Panc1 (cell line): ENCODE measurements around the gene WRAP53. TPM values are rescaled to one million over a fixed set of nuclear protein-coding genes. Genes with fewer than 3 reads are reported as not detected.

ENCODE experiments used
- ATAC-seq: fragments of 200-7000 bp; cut with Tn5 transposase; 2 replicates; pipeline ENCODE4 v1.9.1; 2020; ENCODE audit warnings: mild to moderate bottlenecking, moderate library complexity
- BruUV-seq: library from RNA; stranded (reverse); fragments of 400-500 nt; replicated peaks from 2 replicates; lab custom pipeline; 2021; lab: Mats Ljungman, UMichigan
- CTCF ChIA-PET: fragments of 300-600 bp; sonication (Branson Sonifier 250); formaldehyde crosslinking; loops from one replicate; lab custom pipeline; 2022; ENCODE audit warnings: antibody characterized with exemption; lab: Charles Lee
- POLR2A ChIA-PET: fragments of 300-600 bp; sonication (Branson Sonifier 250); formaldehyde crosslinking; loops from one replicate; lab custom pipeline; 2022; ENCODE audit warnings: antibody characterized with exemption; lab: Charles Lee
- DNase-seq: peaks from one replicate; pipeline ENCODE4 v3.0.0-alpha.2; 2010; ENCODE audit warnings: low read depth, low spot score
- H3K27ac ChIP-seq: 2 replicates; pipeline ENCODE4 v1.5.1; 2011; ENCODE audit warnings: mild to moderate bottlenecking, low read length, inconsistent platforms
- H3K27me3 ChIP-seq: fragments of 200-500 bp; sonication (Bioruptor generic); 2 replicates; pipeline ENCODE4 v1.6.0; 2014; ENCODE audit warnings: low read length, inconsistent platforms; ENCODE audit not compliant: control insufficient read depth, insufficient read depth
- H3K36me3 ChIP-seq: fragments of 200-500 bp; sonication (Bioruptor generic); 2 replicates; pipeline ENCODE4 v1.5.1; 2014; ENCODE audit warnings: inconsistent platforms, mild to moderate bottlenecking, low read length, moderate library complexity; ENCODE audit not compliant: control insufficient read depth, insufficient read depth
- H3K4me1 ChIP-seq: 2 replicates; pipeline ENCODE4 v1.5.1; 2011; ENCODE audit warnings: inconsistent platforms, mild to moderate bottlenecking, low read length, moderate library complexity; ENCODE audit not compliant: control insufficient read depth, insufficient read depth
- H3K4me3 ChIP-seq, 2 experiments: 2 replicates each; pipeline ENCODE4 v1.5.1; 2011 to 2012; ENCODE audit warnings: low read depth in 2 of 2, low read length in 2 of 2, mild to moderate bottlenecking in 2 of 2, inconsistent platforms in 1 of 2, moderate library complexity in 1 of 2
- H3K9me3 ChIP-seq: fragments of 200-500 bp; sonication (Bioruptor generic); 2 replicates; pipeline ENCODE4 v1.5.1; 2014; ENCODE audit warnings: low read depth, mild to moderate bottlenecking, inconsistent platforms, low read length, moderate library complexity; ENCODE audit not compliant: control insufficient read depth, insufficient read depth
- CTCF ChIP-seq: fragments of 450-650 bp; IDR thresholded peaks from 2 replicates; pipeline ENCODE4 v1.5.1; 2017; ENCODE audit warnings: mild to moderate bottlenecking
- POLR2AphosphoS5 ChIP-seq: IDR thresholded peaks from 2 replicates; pipeline ENCODE4 v1.6.1; 2012; ENCODE audit warnings: mild to moderate bottlenecking, low read depth, low read length, moderate library complexity
- SIN3A ChIP-seq: IDR thresholded peaks from 2 replicates; pipeline ENCODE4 v1.6.1; 2012; ENCODE audit warnings: low read depth, mild to moderate bottlenecking, low read length, moderate library complexity, borderline replicate concordance; ENCODE audit not compliant: insufficient read depth
- TCF7L2 ChIP-seq: IDR thresholded peaks from 2 replicates; pipeline ENCODE4 v1.6.1; 2011; ENCODE audit warnings: mild to moderate bottlenecking, low read depth, low read length, inconsistent platforms
- in situ Hi-C: cut with HindIII; loops from 2 replicates; pipeline ENCODE4 v1.10.0; 2016; ENCODE audit warnings: low sequenced_read_pairs, low pct_unique_long_range_greater_than_20kb
- intact Hi-C: fragments of 100-400 bp; cut with micrococcal nuclease; formaldehyde crosslinking; loops from one replicate; pipeline ENCODE4 v1.10.0; 2022; ENCODE audit not compliant: unreplicated experiment
- total RNA-seq: library from RNA; stranded (reverse); gene quantifications from one replicate; pipeline ENCODE4 v1.2.1, GENCODE V29; 2021; ENCODE audit not compliant: unreplicated experiment
- TF ChIP-seq, protein P1 (sequence below), 2 experiments: IDR thresholded peaks; 2 replicates each; pipeline ENCODE4 v1.6.1; 2011 to 2012; ENCODE audit warnings: low read depth in 2 of 2, control low read depth in 1 of 2, low read length in 1 of 2, mild to moderate bottlenecking in 1 of 2, moderate library complexity in 1 of 2; ENCODE audit not compliant: insufficient read depth in 1 of 2

The WRAP53 gene
- total RNA-seq, 1 experiment from 2014 or later, result 27.0 TPM

DNA sequence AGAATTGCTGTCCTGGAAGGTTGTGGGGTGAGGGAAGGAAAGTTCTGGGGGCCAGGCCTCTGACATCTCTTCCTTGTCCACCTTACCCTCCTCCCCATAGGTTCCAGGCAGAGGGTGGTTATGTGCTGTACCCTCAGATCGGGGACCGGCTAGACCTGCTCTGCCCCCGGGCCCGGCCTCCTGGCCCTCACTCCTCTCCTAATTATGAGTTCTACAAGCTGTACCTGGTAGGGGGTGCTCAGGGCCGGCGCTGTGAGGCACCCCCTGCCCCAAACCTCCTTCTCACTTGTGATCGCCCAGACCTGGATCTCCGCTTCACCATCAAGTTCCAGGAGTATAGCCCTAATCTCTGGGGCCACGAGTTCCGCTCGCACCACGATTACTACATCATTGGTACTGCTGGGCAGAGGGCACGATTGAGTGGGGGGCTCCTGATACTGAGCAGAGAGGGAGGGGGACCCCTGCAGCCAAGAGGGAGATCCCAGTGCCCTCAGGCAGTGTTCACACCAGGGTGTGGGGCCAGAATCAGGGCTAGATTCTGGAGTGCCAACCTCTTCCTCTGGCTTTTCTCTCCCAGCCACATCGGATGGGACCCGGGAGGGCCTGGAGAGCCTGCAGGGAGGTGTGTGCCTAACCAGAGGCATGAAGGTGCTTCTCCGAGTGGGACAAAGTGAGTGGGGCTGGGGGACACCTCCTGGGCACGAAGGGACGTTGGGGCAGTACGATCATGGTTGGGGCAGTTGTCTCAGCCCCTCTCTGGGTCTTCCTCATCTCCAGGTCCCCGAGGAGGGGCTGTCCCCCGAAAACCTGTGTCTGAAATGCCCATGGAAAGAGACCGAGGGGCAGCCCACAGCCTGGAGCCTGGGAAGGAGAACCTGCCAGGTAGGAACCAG lies 19.8 kb downstream of the WRAP53 start:
- TF ChIP-seq CTCF (no peak), POLR2AphosphoS5 (no peak), SIN3A (no peak), TCF7L2 (no peak)
- TF ChIP-seq, protein P1, sequence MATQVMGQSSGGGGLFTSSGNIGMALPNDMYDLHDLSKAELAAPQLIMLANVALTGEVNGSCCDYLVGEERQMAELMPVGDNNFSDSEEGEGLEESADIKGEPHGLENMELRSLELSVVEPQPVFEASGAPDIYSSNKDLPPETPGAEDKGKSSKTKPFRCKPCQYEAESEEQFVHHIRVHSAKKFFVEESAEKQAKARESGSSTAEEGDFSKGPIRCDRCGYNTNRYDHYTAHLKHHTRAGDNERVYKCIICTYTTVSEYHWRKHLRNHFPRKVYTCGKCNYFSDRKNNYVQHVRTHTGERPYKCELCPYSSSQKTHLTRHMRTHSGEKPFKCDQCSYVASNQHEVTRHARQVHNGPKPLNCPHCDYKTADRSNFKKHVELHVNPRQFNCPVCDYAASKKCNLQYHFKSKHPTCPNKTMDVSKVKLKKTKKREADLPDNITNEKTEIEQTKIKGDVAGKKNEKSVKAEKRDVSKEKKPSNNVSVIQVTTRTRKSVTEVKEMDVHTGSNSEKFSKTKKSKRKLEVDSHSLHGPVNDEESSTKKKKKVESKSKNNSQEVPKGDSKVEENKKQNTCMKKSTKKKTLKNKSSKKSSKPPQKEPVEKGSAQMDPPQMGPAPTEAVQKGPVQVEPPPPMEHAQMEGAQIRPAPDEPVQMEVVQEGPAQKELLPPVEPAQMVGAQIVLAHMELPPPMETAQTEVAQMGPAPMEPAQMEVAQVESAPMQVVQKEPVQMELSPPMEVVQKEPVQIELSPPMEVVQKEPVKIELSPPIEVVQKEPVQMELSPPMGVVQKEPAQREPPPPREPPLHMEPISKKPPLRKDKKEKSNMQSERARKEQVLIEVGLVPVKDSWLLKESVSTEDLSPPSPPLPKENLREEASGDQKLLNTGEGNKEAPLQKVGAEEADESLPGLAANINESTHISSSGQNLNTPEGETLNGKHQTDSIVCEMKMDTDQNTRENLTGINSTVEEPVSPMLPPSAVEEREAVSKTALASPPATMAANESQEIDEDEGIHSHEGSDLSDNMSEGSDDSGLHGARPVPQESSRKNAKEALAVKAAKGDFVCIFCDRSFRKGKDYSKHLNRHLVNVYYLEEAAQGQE (IDR thresholded peaks at IDR 0.05; ENCODE audit: insufficient read depth in 1 of 2, low read depth in 2 of 2, low read length in 1 of 2), result no peak
- H3K36me3 ChIP-seq, result no peaks in the 10 kb centered on the region
- ATAC-seq, result no peak
- H3K4me1 ChIP-seq, result peaks cover 12% of the 10 kb centered on the region; the same call in 1 of the 2 replicates
- ChIA-PET CTCF (no interaction called here), POLR2A (no interaction called here)
- DNase-seq, result no peak
- H3K9me3 ChIP-seq, result no peaks in the 10 kb centered on the region
- intact Hi-C loops, result no loop called here
- no peaks in the 10 kb centered on the region for H3K27me3 ChIP-seq
- no peak overlapping the region for H3K27ac ChIP-seq
- H3K4me3 ChIP-seq, result no peak overlapping the region
- BruUV-seq, result no TSS peak
- in situ Hi-C loops, result no loop called here

DNA sequence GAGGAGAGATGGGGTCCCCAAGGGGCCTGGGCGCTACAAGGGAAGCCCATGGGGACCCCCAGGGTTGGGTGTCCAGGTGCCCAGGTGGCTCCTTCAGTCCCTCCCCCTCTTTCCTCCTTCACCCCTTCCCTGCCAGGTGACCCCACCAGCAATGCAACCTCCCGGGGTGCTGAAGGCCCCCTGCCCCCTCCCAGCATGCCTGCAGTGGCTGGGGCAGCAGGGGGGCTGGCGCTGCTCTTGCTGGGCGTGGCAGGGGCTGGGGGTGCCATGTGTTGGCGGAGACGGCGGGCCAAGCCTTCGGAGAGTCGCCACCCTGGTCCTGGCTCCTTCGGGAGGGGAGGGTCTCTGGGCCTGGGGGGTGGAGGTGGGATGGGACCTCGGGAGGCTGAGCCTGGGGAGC lies 20.8 kb downstream of the WRAP53 start:
- no peaks in the 10 kb centered on the region for H3K27me3 ChIP-seq
- ATAC-seq, result no peak
- no peaks in the 10 kb centered on the region for H3K36me3 ChIP-seq
- no peaks in the 10 kb centered on the region for H3K9me3 ChIP-seq
- intact Hi-C loops (no loop called here), in situ Hi-C loops (no loop called here)
- H3K4me3 ChIP-seq, result no peak overlapping the region
- no peak for DNase-seq
- TF ChIP-seq, protein P1 (IDR thresholded peaks at IDR 0.05; ENCODE audit: insufficient read depth in 1 of 2, low read depth in 2 of 2, low read length in 1 of 2), result no peak
- TF ChIP-seq CTCF (no peak), SIN3A (no peak), TCF7L2 (no peak), POLR2AphosphoS5 (no peak)
- no TSS peak for BruUV-seq
- POLR2A ChIA-PET, result no interaction called here
- CTCF ChIA-PET, result no interaction called here
- peaks cover 9% of the 10 kb centered on the region; the same call in 1 of the 2 replicates for H3K4me1 ChIP-seq
- H3K27ac ChIP-seq, result no peak overlapping the region
